ENCODE measurements around the gene FAM20C. TPM values are rescaled to one million over a fixed set of nuclear protein-coding genes. Genes with fewer than 3 reads are reported as not detected.

Gene FAM20C
- total and polyA plus RNA-seq, 2 of the 8 experiments (the other 6 are each of a cell fraction or from before 2014, with no cell fraction given): 9.5 to 34.8 TPM

DNA sequence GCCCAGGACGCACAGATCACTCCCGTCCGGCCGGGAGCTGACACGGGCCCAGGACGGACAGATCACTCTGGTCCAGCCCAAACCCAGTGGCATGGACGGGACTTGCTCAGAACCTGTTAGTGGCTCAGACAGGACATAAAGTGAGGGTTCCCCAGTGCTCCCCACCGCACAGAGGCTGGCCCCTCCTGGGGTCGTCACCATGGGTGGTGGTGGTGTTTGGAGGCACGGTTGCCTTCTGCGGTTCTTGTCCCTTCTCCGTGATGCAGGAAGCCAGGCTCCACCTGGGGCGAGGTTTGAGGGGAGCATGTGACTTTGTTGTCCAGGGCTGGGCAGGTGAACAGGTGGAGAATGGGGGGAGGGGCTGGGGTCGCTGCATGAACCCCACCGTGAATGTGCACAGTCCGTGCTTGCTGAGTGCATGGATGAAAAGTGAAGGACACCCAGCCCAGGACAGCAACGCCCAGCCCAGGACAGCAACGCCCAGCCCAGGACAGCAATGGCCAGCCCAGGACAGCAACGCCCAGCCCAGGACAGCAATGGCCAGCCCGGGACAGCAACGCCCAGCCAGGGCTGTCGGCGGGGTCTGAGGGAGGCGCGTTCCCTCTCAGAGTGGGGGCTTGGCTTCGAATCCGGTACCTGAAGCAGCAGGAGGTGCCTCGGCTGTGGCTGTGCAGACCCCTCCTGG lies 26.7 kb downstream of the FAM20C start:
- no peak overlapping the region for H2BK12ac ChIP-seq (ENCODE audit: low read depth, low read length)
- WGBS, 2 experiments (ENCODE audit: extremely low coverage in 1 of 2, insufficient coverage in 1 of 2, insufficient read length in 1 of 2, insufficient replicate concordance in 2 of 2, low coverage in 1 of 2, low lambda C conversion rate in 2 of 2, missing lambda C conversion rate in 1 of 2): 94% methylated on average over 27 of the region's 28 CpGs; no CpG with 5 or more reads in 1 of the 2 experiments
- no peak overlapping the region for H2BK15ac ChIP-seq (ENCODE audit: low read length)

More for the DNA sequence above, 26.7 kb downstream of the FAM20C start:
- no peak overlapping the region for H2BK120ac ChIP-seq (replicated peaks; ENCODE audit: low read depth, low read length)
- H3K36me3 ChIP-seq (ENCODE audit: control insufficient read depth in 2 of 4, insufficient read depth in 4 of 4, low read length in 3 of 4): peaks cover 0 to 7% (median 1%) of the 10 kb centered on the region in 4 experiments; a peak in 2 of 8 replicates
- H3K14ac ChIP-seq (ENCODE audit: insufficient read length): no peak overlapping the region
- no peak overlapping the region for H4K91ac ChIP-seq (replicated peaks; ENCODE audit: insufficient read length, low read length)
- no peak overlapping the region for H3K9ac ChIP-seq (replicated peaks in 1 of 4; ENCODE audit: extremely low read depth in 1 of 4, low read depth in 3 of 4, low read length in 3 of 4)
- no peaks in the 10 kb centered on the region for H3K27me3 ChIP-seq (replicated peaks in 1 of 4; ENCODE audit: control insufficient read depth in 3 of 4, extremely low read depth in 1 of 4, insufficient read depth in 3 of 4, low read length in 3 of 4)
- peaks cover 0 to 6% of the 10 kb centered on the region in 2 experiments; a peak in 1 of 4 replicates for H3K79me2 ChIP-seq (ENCODE audit: control insufficient read depth in 1 of 2, insufficient read depth in 2 of 2, low read length in 2 of 2)
- H3K4me3 ChIP-seq (ENCODE audit: extremely low read depth in 1 of 4, insufficient read depth in 2 of 4, low read depth in 3 of 4, low read length in 4 of 4): no peak overlapping the region
- H2AK5ac ChIP-seq (ENCODE audit: low read depth, low read length): no peak overlapping the region
- H3K4me2 ChIP-seq (ENCODE audit: insufficient read depth in 1 of 2, low read depth in 2 of 2, low read length in 2 of 2): no peak overlapping the region
- peaks cover 0 to 12% (median 6%) of the 10 kb centered on the region in 4 experiments; a peak in 5 of 7 replicates for H3K4me1 ChIP-seq (replicated peaks in 1 of 4; ENCODE audit: control insufficient read depth in 3 of 4, insufficient read depth in 4 of 4, low read length in 3 of 4)
- no peak overlapping the region for H3K27ac ChIP-seq (ENCODE audit: low read depth, low read length)
- H2BK20ac ChIP-seq (ENCODE audit: low read length): no peak overlapping the region
- no peaks in the 10 kb centered on the region for H3K9me3 ChIP-seq (ENCODE audit: insufficient read depth in 2 of 2, low read depth in 1 of 2, low read length in 1 of 2)
- peak overlapping the region; percentile 5; the same call in 1 of the 2 replicates for H4K8ac ChIP-seq (ENCODE audit: extremely low read depth, insufficient read depth, low read length)
- no peak overlapping the region for H2AFZ ChIP-seq (ENCODE audit: low read length)
- H3K23me2 ChIP-seq (ENCODE audit: low read depth, low read length): no peaks in the 10 kb centered on the region
- H3K79me1 ChIP-seq (ENCODE audit: low read depth, low read length): peaks cover 6% of the 10 kb centered on the region; the same call in 1 of the 2 replicates
- TF ChIP-seq NRF1 (IDR thresholded peaks at IDR 0.05; ENCODE audit: low read depth, low read length) (no peak), ASH2L (IDR thresholded peaks at IDR 0.05; ENCODE audit: low read length) (no peak), SIX5 (IDR thresholded peaks at IDR 0.05; ENCODE audit: low read depth, low read length) (no peak), KDM1A (IDR thresholded peaks at IDR 0.05; ENCODE audit: borderline replicate concordance, low read length) (no peak), FOSL1 (IDR thresholded peaks at IDR 0.05; ENCODE audit: insufficient read depth, low read depth, low read length) (no peak), SP1 (IDR thresholded peaks at IDR 0.05; ENCODE audit: low read depth, low read length) (no peak), ZNF274 (IDR thresholded peaks at IDR 0.05; ENCODE audit: borderline replicate concordance, extremely low read depth, low read length) (no peak), MAFK (IDR thresholded peaks at IDR 0.05; ENCODE audit: low read depth, low read length) (no peak), KDM4A (IDR thresholded peaks at IDR 0.05; ENCODE audit: low read depth, low read length, severe bottlenecking) (no peak), NANOG (IDR thresholded peaks at IDR 0.05; ENCODE audit: insufficient read depth, low read depth, low read length, poor library complexity, severe bottlenecking) (no peak), JUN (IDR thresholded peaks at IDR 0.05; ENCODE audit: low read depth, low read length) (no peak)
- TF ChIP-seq, protein P1, sequence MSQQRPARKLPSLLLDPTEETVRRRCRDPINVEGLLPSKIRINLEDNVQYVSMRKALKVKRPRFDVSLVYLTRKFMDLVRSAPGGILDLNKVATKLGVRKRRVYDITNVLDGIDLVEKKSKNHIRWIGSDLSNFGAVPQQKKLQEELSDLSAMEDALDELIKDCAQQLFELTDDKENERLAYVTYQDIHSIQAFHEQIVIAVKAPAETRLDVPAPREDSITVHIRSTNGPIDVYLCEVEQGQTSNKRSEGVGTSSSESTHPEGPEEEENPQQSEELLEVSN (IDR thresholded peaks at IDR 0.05): no peak
- CTCF ChIA-PET (ENCODE audit: partially characterized antibody): interaction anchor here (1.3 to 2.5 kb wide), 7 partner anchors 13 to 222 kb away, joined by 3 to 22 read pairs (median 7); no protein-coding TSS in a partner anchor
- H3K18ac ChIP-seq (ENCODE audit: extremely low read depth, low read length): no peak overlapping the region
- DNase-seq (ENCODE audit: low read depth in 1 of 2, low spot score in 2 of 2): no peak
- H4K20me1 ChIP-seq (replicated peaks in 1 of 2; ENCODE audit: control insufficient read depth in 1 of 2, insufficient read depth in 2 of 2, low read length in 2 of 2): peaks cover 0 to 14% of the 10 kb centered on the region in 2 experiments
- no peak overlapping the region for H2BK5ac ChIP-seq (ENCODE audit: low read depth, low read length)
- H3K56ac ChIP-seq (replicated peaks; ENCODE audit: insufficient read length, low read depth, low read length): no peak overlapping the region
- no peak overlapping the region for H3K4ac ChIP-seq (replicated peaks; ENCODE audit: insufficient read length, low read depth, low read length)
- H3K23ac ChIP-seq (ENCODE audit: insufficient read length): no peak overlapping the region
- no peak overlapping the region for H4K5ac ChIP-seq (ENCODE audit: insufficient read length, low read depth, low read length)
- POLR2A ChIA-PET (ENCODE audit: partially characterized antibody): interaction anchor here (1.0 kb wide), 1 partner anchor 24 kb away, joined by 3 read pairs; no protein-coding TSS in a partner anchor
- no peak for FAIRE-seq
